ENCODE results near the gene FEN1.

DNA sequence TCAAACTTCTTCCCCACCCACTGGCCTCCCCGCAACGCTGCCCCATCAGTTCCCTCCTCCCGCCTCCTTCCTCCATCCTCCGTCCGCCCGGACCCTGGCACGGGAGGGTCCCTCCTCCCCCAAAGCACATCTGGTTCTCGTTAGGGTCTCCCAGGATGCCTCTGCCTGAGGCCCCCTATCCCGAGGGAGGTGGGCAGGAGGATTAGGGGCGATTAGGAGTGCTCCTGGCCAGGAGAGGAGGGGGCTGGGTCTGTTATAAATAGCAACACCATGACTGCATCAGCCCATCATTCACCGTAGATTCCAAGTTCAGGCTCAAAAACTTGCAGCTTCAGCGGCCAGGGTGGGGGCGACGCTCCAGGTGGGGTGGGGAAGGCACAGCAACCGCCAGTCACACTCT, 29.9 kb upstream of the FEN1 start:
- TF ChIP-seq, protein P1, sequence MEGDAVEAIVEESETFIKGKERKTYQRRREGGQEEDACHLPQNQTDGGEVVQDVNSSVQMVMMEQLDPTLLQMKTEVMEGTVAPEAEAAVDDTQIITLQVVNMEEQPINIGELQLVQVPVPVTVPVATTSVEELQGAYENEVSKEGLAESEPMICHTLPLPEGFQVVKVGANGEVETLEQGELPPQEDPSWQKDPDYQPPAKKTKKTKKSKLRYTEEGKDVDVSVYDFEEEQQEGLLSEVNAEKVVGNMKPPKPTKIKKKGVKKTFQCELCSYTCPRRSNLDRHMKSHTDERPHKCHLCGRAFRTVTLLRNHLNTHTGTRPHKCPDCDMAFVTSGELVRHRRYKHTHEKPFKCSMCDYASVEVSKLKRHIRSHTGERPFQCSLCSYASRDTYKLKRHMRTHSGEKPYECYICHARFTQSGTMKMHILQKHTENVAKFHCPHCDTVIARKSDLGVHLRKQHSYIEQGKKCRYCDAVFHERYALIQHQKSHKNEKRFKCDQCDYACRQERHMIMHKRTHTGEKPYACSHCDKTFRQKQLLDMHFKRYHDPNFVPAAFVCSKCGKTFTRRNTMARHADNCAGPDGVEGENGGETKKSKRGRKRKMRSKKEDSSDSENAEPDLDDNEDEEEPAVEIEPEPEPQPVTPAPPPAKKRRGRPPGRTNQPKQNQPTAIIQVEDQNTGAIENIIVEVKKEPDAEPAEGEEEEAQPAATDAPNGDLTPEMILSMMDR (tag by site-specific recombination; IDR thresholded peaks at IDR 0.05): no peak
- TF ChIP-seq, protein P2, sequence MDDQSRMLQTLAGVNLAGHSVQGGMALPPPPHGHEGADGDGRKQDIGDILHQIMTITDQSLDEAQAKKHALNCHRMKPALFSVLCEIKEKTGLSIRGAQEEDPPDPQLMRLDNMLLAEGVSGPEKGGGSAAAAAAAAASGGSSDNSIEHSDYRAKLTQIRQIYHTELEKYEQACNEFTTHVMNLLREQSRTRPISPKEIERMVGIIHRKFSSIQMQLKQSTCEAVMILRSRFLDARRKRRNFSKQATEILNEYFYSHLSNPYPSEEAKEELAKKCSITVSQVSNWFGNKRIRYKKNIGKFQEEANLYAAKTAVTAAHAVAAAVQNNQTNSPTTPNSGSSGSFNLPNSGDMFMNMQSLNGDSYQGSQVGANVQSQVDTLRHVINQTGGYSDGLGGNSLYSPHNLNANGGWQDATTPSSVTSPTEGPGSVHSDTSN (CRISPR knock-in tag; IDR thresholded peaks at IDR 0.05): no peak
- no peak for TF ChIP-seq TCF7L2 (IDR thresholded peaks at IDR 0.05; ENCODE audit: borderline replicate concordance, low read depth, low read length)
- TF ChIP-seq GLI4 (tag by site-specific recombination; IDR thresholded peaks at IDR 0.05): no peak
- TF ChIP-seq, protein P3, sequence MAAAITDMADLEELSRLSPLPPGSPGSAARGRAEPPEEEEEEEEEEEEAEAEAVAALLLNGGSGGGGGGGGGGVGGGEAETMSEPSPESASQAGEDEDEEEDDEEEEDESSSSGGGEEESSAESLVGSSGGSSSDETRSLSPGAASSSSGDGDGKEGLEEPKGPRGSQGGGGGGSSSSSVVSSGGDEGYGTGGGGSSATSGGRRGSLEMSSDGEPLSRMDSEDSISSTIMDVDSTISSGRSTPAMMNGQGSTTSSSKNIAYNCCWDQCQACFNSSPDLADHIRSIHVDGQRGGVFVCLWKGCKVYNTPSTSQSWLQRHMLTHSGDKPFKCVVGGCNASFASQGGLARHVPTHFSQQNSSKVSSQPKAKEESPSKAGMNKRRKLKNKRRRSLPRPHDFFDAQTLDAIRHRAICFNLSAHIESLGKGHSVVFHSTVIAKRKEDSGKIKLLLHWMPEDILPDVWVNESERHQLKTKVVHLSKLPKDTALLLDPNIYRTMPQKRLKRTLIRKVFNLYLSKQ (tag by site-specific recombination; IDR thresholded peaks at IDR 0.05; ENCODE audit: borderline replicate concordance): no peak
- no peak for TF ChIP-seq ZNF274 (IDR thresholded peaks at IDR 0.05; ENCODE audit: low read length)
- TF ChIP-seq ZNF274 (tag by site-specific recombination; IDR thresholded peaks at IDR 0.05; ENCODE audit: borderline replicate concordance): no peak
- no peak for TF ChIP-seq ZBTB1 (tag by site-specific recombination; IDR thresholded peaks at IDR 0.05)
